ENCODE results near the gene TTYH3.
A peak's percentile ranks its signal among the peaks of the same experiment; 100 is the strongest.

The TTYH3 gene

GRCh38 chr7:2612445-2613097 lies 19.2 kb upstream of the TTYH3 start:
- no peak for TF ChIP-seq ZFX (IDR thresholded peaks at IDR 0.05; ENCODE audit: borderline replicate concordance)
- TF ChIP-seq CTCF (IDR thresholded peaks at IDR 0.05), result no peak

DNA sequence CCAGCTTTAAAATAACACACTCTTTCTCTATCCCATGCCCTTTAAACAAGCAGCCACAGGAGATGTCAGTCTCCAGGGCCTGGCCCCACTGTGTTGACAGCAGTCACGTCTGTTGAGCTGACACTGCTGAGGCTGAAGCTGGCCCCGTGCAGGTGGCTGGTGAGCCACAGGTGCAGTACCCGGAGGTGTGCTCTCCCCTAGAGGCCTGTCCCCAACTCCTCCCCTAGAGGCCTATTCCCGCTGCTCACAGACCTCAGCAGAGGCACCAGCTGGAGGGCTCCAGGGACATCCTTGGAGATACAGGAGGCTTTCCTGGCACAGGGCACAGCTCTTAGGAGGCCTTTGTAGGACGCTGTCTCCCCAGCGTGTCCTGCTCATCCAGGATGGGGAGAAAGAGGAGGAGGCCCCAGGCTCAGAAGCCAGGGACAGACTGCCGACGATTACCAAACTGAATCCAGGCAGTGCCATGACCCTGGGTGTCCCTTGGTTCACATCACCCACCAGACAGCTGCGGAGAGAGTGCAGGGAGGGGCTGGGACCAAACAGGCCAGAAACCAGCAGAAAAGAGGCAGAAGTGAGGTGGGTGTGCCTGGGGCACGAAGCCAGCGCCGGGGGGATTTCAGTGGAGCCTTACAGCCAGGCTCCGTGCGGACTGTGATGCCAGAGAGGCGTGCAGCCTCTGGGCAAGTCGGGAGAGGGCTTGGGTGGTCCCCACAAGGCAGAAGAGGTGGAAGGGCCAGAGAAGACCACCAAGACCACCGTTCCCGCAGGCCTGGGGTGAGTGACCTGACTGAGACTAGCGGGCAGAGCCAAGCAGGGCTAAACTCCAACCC lies 18.5 kb upstream of the TTYH3 start:
- H3K27ac ChIP-seq, result peak overlapping the region; percentile 25; the same call in 1 of the 2 replicates
- TF ChIP-seq ZFX (IDR thresholded peaks at IDR 0.05; ENCODE audit: borderline replicate concordance) (no peak), CTCF (IDR thresholded peaks at IDR 0.05) (no peak)

More at GRCh38 chr7:2612445-2613097, 19.2 kb upstream of the TTYH3 start:
- peak overlapping the region; percentile 55 for H3K27ac ChIP-seq

DNA sequence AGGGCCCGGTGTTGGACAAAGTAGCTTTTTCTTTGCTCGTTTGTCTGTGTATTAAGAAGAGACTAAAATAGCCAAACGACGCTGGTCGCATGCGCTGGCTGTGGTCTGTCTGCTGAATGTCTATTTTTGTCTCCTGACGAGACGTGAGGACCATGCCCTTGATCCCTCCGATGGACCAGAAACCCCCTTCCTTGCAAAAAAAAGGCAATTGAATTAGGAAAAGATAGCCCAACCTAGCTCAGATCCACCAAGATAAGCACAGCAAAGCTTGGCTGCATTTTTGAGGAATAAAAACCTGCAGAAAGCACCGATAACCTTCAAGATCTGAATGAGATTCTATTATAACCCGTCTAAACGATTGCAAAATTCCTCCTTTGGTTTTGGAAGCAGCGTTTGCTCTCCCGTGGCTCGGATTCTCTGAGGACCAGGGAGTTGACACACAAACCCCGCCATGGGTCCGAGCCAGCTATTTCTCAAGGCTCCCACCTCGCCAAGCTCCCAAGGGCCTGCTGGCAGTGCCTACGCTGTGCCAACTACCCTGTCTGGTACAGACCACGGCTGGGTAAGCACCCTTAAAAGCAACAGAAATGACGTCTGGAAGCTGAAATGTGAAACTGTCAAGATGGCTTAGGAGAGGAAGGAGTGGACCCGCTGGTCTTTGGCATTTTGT lies 17.7 kb upstream of the TTYH3 start:
- H3K27ac ChIP-seq, result no peak overlapping the region
- no peak for TF ChIP-seq CTCF (IDR thresholded peaks at IDR 0.05)
- no peak for TF ChIP-seq ZFX (IDR thresholded peaks at IDR 0.05; ENCODE audit: borderline replicate concordance)

DNA sequence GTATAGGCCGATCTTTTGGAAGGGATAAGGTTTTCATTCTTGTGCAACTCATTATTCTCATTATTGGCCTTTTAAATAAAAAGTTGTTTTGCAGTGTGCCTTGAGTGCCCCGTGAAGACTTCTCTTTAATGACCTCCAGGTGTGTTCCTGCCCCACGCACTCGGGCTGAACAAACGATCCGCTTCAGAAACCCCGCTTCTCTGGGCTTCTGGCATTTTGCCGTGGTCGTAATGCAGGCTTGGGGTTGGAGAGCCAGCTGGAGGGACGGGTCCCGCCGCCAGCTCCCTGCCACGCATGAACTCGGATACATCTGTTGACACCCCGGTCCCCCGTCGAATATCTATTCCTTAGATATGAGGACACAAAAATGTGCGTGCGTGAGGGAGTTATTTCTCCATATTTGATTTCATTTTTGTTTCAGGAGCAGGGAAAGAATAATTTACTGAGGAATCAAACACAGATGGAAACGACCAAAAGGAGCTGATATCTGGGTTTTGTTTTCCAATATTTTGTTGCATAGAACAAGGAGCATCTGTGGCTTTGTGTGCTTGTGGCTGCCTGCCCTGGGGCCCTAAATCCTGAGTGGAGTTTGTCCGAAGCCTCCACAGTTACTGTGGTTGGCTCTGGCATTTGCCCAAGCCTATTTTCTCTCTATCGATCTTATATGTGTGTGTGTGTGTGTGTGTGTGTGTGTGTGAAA lies 17.0 kb upstream of the TTYH3 start:
- TF ChIP-seq ZFX (IDR thresholded peaks at IDR 0.05; ENCODE audit: borderline replicate concordance) (no peak), CTCF (IDR thresholded peaks at IDR 0.05) (no peak)
- no peak overlapping the region for H3K27ac ChIP-seq

DNA sequence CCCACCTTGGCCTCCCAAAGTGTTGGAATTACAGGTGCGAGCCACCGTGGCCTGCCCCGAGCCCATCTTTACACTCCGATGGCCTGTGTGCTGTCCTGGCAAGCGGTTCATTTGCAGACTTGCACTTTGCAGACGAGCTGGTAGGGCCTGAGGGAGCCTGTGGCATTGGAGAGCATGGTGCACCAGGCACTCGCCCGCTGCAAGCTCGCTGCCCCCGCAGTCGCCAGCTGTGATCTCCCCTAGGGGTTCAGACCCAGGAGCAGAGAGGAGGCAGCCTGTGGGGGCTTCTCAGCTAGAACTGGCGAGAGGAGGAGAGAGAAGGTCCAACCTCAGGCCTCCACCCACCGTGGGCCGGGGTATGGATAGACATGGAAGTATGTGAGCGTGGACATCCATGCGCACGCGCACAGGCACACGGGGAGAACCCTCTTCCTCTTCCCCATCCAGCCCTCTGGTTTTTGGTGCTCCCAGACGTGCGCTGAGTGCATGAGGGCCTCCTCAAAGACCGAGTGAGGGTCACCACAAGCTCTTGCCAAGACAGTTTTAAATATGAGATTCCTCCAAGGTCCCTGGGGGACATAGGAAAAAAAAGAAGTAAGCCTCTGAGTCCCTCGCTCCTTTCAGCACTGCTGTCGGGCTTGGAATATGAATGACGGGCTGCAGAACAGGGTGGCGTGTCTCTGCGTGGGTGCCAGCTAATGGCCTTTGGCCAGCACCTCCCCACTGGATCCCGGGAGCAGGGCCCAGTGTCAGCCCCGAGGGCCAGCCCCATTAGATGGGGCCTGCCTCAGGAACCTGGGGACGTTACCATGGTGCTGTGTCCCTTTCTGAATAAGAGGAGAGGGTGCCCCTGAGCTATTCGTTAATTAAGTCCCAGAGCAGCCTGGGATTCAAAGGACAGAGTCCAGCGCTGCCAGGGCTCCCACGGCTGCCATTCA lies 15.1 kb upstream of the TTYH3 start:
- TF ChIP-seq ZFX (IDR thresholded peaks at IDR 0.05; ENCODE audit: borderline replicate concordance) (no peak), CTCF (IDR thresholded peaks at IDR 0.05) (no peak)
- no peak overlapping the region for H3K27ac ChIP-seq

GRCh38 chr7:2617325-2617905 lies 14.4 kb upstream of the TTYH3 start:
- TF ChIP-seq CTCF (IDR thresholded peaks at IDR 0.05) (no peak), ZFX (IDR thresholded peaks at IDR 0.05; ENCODE audit: borderline replicate concordance) (no peak)
- H3K27ac ChIP-seq, result no peak overlapping the region

Data from 22Rv1 (cell line).